ENCODE data around the gene APBB1.

APBB1 gene

GRCh38 chr11:6419009-6419631 is at the start of gene APBB1:
Gene APBB1, minus strand, starts transcription at chr11:6419094. Its CDS starts 7,747 bp downstream, at chr11:6411347.
- DNase-seq (ENCODE audit: low read depth): peak; percentile 57

- DNase-seq (ENCODE audit: low read depth): no peak
Measured at GRCh38 chr11:6459099-6459450, 40.2 kb upstream of the APBB1 start.

GRCh38 chr11:6458352-6459098 is 39.6 kb upstream of the APBB1 start:
- DNase-seq (ENCODE audit: low read depth): no peak

DNA sequence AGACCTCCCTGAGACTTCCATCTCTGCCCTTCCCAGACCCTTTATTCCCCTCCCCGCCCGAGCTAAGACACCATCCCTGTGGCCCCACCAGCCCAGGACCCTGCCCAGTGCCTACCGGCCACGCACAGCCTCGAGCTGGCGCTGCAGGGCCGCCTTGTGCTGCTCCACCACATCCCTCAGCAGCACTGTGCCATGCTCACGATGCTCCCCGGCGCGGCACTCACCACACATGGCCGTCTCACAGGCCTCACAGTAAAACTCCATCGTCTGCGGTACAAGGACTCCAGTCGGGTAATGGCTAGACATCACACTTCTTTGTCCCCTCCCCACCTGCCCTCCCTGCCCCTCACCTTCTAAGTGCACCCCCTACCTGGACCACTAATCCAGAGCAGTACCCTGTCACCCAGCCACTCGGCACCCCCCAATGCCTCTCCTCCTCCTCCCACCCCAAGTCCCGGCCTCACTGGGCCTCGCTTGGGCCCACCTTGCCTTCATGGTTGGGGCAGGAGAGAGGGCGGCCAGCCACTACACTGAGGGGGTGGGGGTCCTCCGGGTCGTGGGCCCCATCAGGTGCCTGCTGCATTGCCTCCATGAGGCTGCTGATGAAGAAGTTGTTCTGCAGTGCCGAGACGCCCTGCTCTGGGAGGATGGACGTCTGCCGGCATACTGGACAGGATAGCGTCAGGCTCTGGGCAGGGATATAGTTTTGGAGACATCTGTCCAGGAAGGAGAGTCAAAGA is 38.9 kb upstream of the APBB1 start:
- DNase-seq (ENCODE audit: low read depth): no peak

DNA sequence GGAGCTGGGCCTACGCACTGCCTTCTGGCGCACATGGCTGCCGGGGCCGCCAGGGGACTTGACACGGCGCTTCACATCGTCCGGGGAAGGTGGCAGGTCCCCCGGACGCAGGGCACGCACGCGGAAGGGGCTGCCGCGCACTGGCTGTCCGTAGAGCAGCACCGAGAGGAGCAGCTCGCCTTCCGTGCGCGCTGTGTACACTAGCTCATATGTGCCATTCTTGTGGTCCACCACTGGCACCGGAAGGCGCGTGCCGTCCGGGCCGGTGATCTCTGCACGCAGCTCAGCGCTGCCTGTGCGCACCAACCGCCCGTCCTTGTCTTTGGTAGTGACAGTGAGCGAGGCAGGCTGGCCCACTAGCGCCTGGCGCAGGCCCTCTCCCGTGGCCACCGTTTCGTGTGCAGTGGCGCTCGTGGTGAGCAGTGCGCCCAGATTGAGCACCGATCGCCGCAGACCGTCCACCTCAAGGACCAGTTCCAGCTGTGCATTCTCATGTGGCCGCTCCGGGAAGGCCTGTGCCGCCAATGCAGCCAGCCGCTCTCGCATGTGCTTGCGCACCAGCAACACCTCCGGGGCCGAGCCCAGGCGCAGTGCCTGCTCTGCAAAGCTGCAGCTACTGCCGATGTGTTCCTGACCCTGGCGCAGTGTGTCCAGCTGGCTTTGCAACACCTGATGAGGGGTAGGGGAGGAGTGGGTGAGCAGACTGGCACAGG is 37.6 kb upstream of the APBB1 start:
- DNase-seq (ENCODE audit: low read depth): no peak

DNA sequence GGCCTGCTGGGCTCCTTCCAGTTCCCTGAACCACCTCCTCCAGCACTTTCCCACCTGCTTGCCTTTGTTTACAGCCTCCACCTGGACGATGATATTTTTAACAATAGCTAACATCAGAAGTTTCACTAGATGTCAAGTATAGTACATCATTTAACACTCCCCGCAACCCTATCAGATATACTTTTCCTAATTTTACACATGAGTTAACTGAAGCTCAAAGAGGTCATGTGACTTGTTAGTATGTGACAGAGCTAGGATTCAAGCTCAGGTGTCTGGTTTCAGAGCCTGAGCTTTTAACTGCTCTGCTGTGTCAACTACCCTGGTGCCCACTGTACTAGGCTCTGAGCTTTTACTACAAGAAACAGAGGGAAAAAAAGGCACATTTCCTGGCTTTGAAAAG is 36.2 kb upstream of the APBB1 start:
- DNase-seq (ENCODE audit: low read depth): no peak

DNA sequence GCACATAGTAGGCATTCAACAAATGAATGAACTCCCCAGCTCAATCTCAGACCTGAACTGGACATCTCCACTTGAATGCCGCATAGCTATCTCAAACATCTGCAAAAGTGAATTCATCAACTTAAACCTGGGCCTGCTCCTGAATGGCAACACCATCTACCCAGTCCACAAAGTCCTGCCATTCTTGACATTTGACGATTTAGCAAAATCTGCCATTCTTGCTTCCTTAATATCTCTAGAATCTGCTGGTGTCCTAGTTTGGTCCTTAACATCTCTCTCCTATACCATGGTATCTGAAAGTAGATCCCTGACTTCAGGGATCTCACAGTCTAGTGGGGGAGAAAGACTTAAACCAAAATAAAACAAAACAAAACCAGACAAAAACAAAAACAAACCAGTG is 34.3 kb upstream of the APBB1 start:
- DNase-seq (ENCODE audit: low read depth): no peak

DNA sequence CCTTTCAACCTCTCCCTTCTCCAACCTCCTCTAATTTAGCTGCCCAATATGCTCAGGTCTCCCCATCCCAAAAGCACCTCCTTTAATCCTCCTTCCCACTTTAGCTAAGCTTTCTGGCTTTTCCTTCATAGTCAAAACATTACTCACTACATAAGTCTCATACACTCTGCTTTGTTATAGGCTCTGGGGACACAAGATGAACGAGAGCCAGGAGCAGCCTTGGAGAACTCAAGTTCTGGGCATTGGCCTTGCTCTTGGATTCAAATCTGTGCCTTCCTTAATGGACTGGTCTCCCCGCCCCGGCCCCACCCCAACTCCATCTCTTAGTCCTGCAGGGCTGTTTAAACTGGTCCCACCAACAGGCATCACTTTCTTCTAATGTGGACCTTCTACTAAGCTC is 33.3 kb upstream of the APBB1 start:
- DNase-seq (ENCODE audit: low read depth): no peak

GRCh38 chr11:6448574-6448973 is 29.7 kb upstream of the APBB1 start:
- DNase-seq (ENCODE audit: low read depth): no peak

DNA sequence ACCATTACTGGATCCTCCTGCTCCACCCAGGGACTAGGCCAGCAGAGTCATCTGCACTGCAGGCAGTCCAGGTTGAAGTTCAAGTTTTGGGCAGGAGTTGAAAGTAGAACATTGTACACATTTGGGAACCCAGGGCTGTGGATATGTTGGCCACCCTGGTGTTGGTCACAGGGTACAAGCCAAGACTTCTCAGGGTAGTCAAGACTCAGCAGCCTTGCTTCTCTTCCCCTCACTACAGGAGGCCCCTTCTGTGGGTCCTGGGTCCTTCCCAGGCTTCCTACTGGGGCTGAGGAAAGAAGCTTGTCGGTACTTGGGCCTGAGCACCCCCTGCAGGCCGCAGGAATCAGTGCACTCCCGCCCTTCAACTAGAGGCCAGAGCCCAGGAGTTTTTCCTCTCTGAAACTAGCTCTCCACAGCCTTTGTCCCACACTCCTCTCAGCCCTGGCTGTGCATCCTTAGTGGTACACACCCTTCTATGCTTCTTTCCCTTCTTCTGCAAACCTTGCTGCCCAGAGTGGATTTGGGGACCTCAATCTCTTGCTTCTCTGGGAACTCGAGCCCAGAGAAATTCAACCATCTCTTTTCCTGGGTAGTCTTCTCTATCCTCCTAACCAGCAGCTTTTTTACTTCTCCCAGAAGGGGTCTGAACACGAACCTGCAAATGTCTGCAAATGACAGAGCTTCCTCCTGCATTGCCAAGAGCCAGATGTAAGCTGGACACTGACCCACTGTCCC is 24.5 kb upstream of the APBB1 start:
- DNase-seq (ENCODE audit: low read depth): peak; percentile 31

GRCh38 chr11:6442441-6442840 is 23.5 kb upstream of the APBB1 start:
- no peak for DNase-seq (ENCODE audit: low read depth)

GRCh38 chr11:6440906-6441358 is 22.0 kb upstream of the APBB1 start, which contains the start of gene HPX:
Gene HPX, minus strand, starts transcription at chr11:6440987. Its CDS starts 24 bp downstream, at chr11:6440963.
- DNase-seq (ENCODE audit: low read depth): no peak

DNA sequence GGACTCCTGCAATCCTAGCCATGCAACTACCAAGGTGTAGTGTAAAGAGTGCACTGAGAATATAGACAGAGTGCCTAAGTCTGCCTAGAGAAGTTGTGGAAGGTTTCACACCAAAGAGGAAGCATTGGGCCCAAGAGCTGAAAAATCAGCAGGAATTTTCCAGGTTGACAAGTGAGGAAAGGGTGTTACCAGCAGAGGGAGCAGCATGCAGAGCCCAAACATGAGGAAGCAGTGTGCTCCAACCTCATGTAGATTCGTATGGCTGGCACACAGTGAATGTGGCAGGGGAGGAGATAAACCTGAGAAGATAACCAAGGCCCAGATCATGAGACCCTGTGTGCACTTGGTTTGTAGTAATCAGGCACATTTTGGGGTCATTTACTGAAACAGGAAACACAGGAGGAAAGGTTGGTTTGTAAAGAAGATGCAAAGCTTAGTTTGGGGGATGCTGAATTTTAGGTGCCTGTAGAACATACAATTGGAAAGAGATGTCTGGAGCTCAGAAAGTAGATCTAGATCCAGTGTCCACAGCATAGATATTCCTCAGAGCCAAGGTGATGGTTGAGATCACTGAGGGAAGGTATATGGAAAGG is 20.2 kb upstream of the APBB1 start:
- no peak for DNase-seq (ENCODE audit: low read depth)

- no peak for DNase-seq (ENCODE audit: low read depth)
Measured at GRCh38 chr11:6437993-6438392, 19.1 kb upstream of the APBB1 start.

- no peak for DNase-seq (ENCODE audit: low read depth)
Measured at GRCh38 chr11:6437423-6437822, 18.5 kb upstream of the APBB1 start.

- DNase-seq (ENCODE audit: low read depth): no peak
Measured at GRCh38 chr11:6433998-6434660, 15.2 kb upstream of the APBB1 start.

DNA sequence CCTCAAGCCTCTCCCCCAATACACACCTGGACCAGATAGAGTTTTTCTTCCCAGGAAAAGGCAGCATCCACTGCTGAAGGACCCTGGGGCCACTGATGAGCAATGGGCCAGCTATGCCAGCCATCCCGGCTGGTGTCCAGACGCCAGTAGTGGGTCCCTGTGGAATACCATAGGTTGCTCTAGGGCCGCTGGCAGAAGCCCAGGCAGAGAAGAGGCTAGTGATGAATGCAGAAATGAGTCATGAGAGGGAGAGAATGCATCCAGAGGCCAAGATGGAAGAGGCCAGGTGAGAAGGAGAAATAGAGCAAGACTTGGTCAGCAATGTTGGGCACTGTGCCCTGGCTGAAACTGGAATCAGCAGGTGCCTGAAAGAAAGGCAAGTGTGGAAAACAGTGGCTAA is 13.0 kb upstream of the APBB1 start:
- no peak for DNase-seq (ENCODE audit: low read depth)

- DNase-seq (ENCODE audit: low read depth): no peak
Measured at GRCh38 chr11:6427516-6427915, 8.6 kb upstream of the APBB1 start.

- no peak for DNase-seq (ENCODE audit: low read depth)
Measured at GRCh38 chr11:6420677-6421076, 1.8 kb upstream of the APBB1 start.

- DNase-seq (ENCODE audit: low read depth): no peak
Measured at GRCh38 chr11:6418557-6419008, 311 bp downstream of the APBB1 start.
